ENCODE results near the gene NAALADL2. TPM values are rescaled to one million over a fixed set of nuclear protein-coding genes. Genes with fewer than 3 reads are reported as not detected.
"Not testable (repeated sequence)": the region's sequence is repeated elsewhere in the genome, so short reads cannot be mapped to it uniquely, and the experiment has no call there.

The NAALADL2 gene
- total RNA-seq, 2 experiments from 2014 or later = not detected

DNA sequence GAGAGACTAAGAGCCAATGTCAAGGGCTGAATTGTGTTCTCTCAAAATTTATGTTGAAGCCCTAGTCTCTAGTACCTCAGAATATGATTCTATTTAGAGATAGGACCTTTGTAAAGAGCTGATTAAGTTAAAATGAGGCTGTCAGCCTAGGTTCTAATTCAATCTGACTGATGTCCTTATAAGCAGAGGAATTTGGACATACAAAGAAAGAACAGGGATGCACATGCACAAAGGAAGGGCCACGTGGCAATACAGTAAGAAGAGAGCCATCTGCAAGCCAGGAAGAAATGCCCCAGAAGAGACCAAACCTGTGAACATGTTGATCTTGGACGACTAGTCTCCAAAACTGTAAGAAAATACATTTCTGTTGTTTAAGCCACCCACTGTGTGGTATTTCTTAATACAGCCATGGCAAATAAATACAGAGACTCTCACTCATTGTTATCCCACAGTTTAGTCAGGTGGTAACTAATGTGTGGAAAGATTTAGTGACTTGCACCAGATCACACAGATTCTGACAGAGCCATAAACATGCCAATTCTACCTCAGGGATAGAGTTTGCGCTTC lies 652.2 kb downstream of the NAALADL2 start:
- H3K9me3 Mint-ChIP-seq = peaks cover 11% of the 10 kb centered on the region
- no peaks in the 10 kb centered on the region for H3K4me1 Mint-ChIP-seq
- DNase-seq = no peak
- no peaks in the 10 kb centered on the region for H3K36me3 Mint-ChIP-seq (ENCODE audit: low read depth)
- ChIA-PET CTCF (no interaction called here), POLR2A (no interaction called here)
- H3K27me3 Mint-ChIP-seq = no peaks in the 10 kb centered on the region
- H3K27ac Mint-ChIP-seq = no peak overlapping the region
- no peak overlapping the region for H3K4me3 Mint-ChIP-seq

DNA sequence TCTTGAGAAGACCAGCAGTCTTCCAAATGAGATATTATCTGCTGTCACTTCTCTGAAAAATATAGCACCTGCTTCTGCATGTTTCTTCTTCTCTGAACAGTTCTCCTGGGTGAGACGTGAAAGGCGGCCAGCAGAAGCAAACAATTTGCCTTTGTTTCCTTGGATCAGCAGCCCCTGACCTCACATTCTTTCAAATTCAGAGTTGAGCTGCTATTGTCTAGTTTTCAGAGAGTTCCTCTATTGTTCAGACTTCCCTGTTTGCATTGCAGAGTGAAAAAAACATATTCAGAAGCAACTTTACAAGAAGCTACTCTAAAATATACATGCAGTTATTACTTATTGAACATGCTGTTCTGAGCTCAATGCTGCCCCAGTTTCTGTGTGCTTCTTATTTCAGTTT lies 653.6 kb downstream of the NAALADL2 start:
- ChIA-PET POLR2A (no interaction called here), CTCF (no interaction called here)
- no peak overlapping the region for H3K27ac Mint-ChIP-seq
- no peaks in the 10 kb centered on the region for H3K27me3 Mint-ChIP-seq
- H3K4me1 Mint-ChIP-seq = no peaks in the 10 kb centered on the region
- H3K36me3 Mint-ChIP-seq (ENCODE audit: low read depth) = no peaks in the 10 kb centered on the region
- no peak for DNase-seq
- H3K4me3 Mint-ChIP-seq = no peak overlapping the region
- H3K9me3 Mint-ChIP-seq = peaks cover 10% of the 10 kb centered on the region

DNA sequence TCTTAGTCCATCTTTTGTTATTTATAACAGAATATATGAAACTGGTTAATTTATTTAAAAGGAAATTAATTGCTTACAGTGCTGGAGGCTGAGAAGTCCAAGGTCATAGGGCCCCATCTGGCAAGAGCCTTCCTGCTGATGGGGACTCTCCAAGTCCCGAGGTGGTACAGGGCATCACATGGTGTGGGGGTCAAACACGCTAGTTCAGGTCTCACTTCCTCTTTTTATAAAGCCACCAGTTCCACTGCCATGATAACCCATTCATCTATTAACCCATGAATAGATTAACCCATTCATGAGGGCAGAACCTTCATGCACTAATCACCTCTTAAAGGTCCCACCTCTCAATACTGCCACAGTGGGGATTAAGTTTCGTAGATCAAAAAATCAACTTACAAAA lies 659.3 kb downstream of the NAALADL2 start:
- Mint-ChIP-seq H3K27ac (no peak overlapping the region), H3K27me3 (no peaks in the 10 kb centered on the region), H3K9me3 (no peaks in the 10 kb centered on the region), H3K36me3 (ENCODE audit: low read depth) (no peaks in the 10 kb centered on the region), H3K4me1 (no peaks in the 10 kb centered on the region), H3K4me3 (no peak overlapping the region)
- ChIA-PET CTCF (no interaction called here), POLR2A (no interaction called here)
- no peak for DNase-seq

DNA sequence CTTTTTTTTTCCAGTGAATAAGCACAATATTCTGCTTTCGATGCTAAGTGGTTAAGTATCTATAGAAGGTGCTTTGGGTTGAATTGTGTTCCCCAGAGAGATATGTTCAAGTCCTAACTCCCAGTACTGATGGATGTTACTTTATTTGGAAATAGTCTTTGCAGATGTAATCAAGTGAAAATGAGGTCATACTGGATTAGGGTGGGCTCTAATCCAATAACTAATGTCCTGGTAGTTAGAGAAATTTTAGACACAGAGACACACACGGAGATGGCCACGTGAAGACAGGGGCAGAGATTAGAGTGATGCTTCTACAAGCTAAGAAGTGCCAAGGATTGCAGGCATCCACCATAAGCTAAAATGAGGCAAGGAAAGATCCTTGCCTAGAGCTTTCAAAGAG lies 662.3 kb downstream of the NAALADL2 start:
- CTCF ChIA-PET = no interaction called here
- Mint-ChIP-seq H3K27ac (no peak overlapping the region), H3K9me3 (no peaks in the 10 kb centered on the region), H3K27me3 (no peaks in the 10 kb centered on the region), H3K4me3 (no peak overlapping the region), H3K36me3 (ENCODE audit: low read depth) (no peaks in the 10 kb centered on the region), H3K4me1 (no peaks in the 10 kb centered on the region)
- POLR2A ChIA-PET = no interaction called here
- DNase-seq = no peak

DNA sequence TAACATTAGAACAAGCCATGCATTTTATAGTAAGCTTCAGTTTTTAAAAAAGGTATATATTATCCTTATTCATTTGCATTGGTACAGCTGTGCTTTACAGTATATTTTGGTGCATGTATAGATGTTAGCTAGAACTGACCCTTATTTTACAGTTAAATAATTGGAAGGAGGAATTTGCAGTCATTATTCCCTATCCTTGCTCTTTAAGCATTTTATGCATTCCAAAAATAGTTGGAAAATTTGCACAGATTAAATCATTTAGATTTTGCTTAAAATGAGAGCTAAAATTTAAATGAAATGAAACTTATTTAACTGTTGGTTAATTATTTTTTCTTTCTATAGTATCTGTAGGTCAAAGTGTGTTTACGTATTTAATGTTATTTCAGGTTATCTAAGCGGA lies 667.1 kb downstream of the NAALADL2 start:
- Mint-ChIP-seq H3K4me1 (peaks cover 5% of the 10 kb centered on the region), H3K4me3 (no peak overlapping the region), H3K36me3 (ENCODE audit: low read depth) (no peaks in the 10 kb centered on the region), H3K27ac (no peak overlapping the region), H3K27me3 (no peaks in the 10 kb centered on the region), H3K9me3 (no peaks in the 10 kb centered on the region)
- POLR2A ChIA-PET = no interaction called here
- CTCF ChIA-PET = no interaction called here
- DNase-seq = no peak

DNA sequence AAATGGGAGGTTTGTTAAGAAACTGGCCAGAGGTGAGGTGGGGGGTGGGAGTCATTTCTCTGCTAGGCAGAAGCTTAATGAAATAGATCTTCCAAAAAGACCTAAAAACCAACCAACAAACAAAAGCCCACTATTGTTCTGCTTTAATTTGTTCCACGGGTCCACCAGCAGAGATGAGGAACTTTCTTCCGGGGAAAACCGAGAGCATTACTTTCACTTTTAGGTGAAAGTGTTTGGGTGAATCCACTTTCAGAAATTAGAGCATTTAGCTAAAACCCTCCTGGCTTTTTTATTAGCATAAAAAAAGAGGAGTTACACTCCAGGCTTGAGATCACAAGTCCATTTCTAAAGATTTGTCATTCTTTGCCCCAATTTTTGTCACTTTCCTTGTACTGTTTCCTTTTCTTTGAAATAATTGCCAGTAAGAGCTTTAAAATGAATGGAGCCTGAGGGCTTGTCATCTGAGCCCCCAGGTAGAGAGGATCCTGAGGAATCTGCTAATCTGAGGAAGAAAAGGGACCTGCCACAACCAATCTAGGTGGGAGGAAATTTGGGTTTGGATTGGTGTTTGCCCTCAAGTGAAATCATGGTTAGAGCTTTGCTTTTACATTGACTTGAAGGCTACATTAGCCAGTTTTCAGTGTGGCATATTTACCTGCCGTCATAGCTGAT lies 667.6 kb downstream of the NAALADL2 start:
- Mint-ChIP-seq H3K27me3 (no peaks in the 10 kb centered on the region), H3K4me3 (peak overlapping the region; percentile 52), H3K27ac (no peak overlapping the region), H3K36me3 (ENCODE audit: low read depth) (no peaks in the 10 kb centered on the region), H3K9me3 (no peaks in the 10 kb centered on the region), H3K4me1 (peaks cover 5% of the 10 kb centered on the region)
- DNase-seq = no peak
- CTCF ChIA-PET = no interaction called here
- POLR2A ChIA-PET = no interaction called here

DNA sequence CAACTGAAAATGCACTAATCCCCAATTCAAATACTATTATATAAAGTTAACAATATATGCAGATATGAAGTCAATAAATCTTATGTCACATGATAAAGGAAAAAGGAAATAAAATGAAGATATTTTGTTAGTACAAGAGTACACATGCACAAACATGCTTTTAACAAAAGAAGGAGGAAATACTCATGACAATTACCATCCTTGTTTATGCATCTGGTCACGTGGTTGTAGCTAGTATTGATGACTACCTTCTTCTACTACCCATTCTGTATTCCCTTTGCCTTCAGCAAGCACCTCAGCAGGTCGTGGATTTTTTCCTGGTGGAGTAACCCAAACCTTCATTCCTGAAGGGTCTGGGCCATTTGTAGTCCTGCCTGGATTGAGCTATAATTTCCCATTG lies 669.6 kb downstream of the NAALADL2 start:
- CTCF ChIA-PET; H3K36me3 Mint-ChIP-seq (ENCODE audit: low read depth); H3K4me3 Mint-ChIP-seq; H3K27me3 Mint-ChIP-seq; H3K4me1 Mint-ChIP-seq; DNase-seq; H3K27ac Mint-ChIP-seq; H3K9me3 Mint-ChIP-seq; POLR2A ChIA-PET: not testable (repeated sequence)

DNA sequence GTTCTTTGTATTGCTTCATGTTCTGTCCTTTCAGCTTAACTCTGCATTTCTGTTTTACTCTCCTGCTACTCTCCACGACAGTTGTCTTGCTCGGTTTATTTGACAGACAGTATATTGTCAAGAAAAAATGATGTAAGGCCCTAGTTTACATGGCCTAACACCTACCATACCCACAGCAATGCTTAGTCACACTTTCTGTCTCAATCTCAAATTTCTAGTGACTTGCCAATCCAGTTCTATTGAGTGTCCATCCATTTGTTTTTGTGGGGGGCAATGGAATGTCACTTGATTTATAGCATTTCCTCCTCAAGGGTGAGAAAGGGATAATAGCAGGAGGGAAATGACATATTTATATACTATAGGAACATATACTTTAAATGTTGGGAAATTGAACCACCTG lies 676.2 kb downstream of the NAALADL2 start:
- no peak overlapping the region for H3K4me3 Mint-ChIP-seq
- ChIA-PET CTCF (no interaction called here), POLR2A (no interaction called here)
- no peak for DNase-seq
- no peaks in the 10 kb centered on the region for H3K27me3 Mint-ChIP-seq
- no peaks in the 10 kb centered on the region for H3K36me3 Mint-ChIP-seq (ENCODE audit: low read depth)
- H3K27ac Mint-ChIP-seq = no peak overlapping the region
- H3K4me1 Mint-ChIP-seq = no peaks in the 10 kb centered on the region
- H3K9me3 Mint-ChIP-seq = peaks cover 2% of the 10 kb centered on the region

DNA sequence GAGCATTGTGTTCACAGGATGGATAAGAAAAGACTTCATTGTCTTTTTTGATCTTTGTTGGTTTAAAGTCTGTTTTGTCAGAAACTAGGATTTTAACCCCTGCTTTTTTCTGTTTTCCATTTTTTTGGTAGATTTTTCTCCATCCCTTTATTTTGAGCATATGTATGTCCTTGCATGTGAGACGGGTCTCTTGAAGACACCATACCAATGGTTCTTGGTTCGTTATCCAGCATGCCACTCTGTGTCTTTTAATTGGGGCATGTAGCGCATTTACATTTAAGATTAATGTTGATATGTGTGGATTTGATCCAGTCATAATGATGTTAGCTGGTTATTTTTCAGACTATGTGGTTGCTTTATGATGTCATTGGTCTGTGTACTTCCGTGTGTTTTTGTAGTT lies 687.0 kb downstream of the NAALADL2 start:
- Mint-ChIP-seq H3K4me3 (no peak overlapping the region), H3K36me3 (ENCODE audit: low read depth) (no peaks in the 10 kb centered on the region), H3K27ac (no peak overlapping the region), H3K27me3 (no peaks in the 10 kb centered on the region), H3K4me1 (no peaks in the 10 kb centered on the region), H3K9me3 (peaks cover 2% of the 10 kb centered on the region)
- no peak for DNase-seq
- ChIA-PET POLR2A (no interaction called here), CTCF (no interaction called here)

DNA sequence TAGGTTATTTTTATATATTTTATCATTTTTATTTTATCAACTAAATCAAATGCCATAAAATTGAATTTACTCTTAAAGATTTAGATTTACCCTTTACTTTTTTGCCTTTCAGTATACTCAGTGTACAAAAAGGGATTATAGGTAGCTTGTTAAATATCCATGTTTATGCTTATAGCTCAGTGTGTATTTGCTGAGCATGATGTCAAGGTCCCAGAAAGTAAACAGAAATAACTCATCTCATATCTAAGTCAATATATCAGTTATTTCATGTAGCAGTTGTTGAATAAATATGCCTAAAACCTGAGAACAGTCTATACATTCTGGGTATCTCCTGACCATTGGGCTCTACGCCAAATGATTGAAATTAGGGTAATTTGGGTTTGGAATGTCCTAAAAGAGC lies 693.8 kb downstream of the NAALADL2 start:
- no peaks in the 10 kb centered on the region for H3K27me3 Mint-ChIP-seq
- H3K4me3 Mint-ChIP-seq = no peak overlapping the region
- DNase-seq = no peak
- peaks cover 2% of the 10 kb centered on the region for H3K9me3 Mint-ChIP-seq
- no peaks in the 10 kb centered on the region for H3K36me3 Mint-ChIP-seq (ENCODE audit: low read depth)
- H3K4me1 Mint-ChIP-seq = no peaks in the 10 kb centered on the region
- H3K27ac Mint-ChIP-seq = no peak overlapping the region
- POLR2A ChIA-PET = no interaction called here
- CTCF ChIA-PET = no interaction called here

DNA sequence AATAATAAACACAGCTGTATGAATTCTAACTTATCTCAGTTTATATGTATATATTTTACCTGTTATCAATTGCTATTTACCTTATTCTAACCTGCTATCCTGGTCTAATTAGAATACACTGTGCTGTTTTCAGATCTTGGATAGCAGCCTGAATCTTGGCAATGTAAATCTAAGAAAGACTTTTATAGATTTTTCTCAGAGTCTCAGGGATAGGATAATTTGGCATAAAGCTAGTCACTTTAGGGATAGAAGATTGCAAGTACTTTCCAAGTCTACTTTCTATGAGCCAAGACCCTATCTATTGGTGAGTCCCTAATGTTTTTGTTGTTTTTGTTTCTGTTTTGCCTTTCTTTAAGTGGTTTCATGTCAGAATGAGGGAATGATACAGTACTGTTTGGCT lies 695.7 kb downstream of the NAALADL2 start:
- Mint-ChIP-seq H3K27me3 (no peaks in the 10 kb centered on the region), H3K4me3 (no peak overlapping the region), H3K27ac (no peak overlapping the region), H3K36me3 (ENCODE audit: low read depth) (no peaks in the 10 kb centered on the region), H3K9me3 (peaks cover 5% of the 10 kb centered on the region), H3K4me1 (no peaks in the 10 kb centered on the region)
- DNase-seq = no peak
- ChIA-PET CTCF (interaction anchor here (0.6 kb wide), 1 partner anchor 662 kb away, joined by 3 read pairs; no protein-coding TSS in a partner anchor), POLR2A (no interaction called here)

DNA sequence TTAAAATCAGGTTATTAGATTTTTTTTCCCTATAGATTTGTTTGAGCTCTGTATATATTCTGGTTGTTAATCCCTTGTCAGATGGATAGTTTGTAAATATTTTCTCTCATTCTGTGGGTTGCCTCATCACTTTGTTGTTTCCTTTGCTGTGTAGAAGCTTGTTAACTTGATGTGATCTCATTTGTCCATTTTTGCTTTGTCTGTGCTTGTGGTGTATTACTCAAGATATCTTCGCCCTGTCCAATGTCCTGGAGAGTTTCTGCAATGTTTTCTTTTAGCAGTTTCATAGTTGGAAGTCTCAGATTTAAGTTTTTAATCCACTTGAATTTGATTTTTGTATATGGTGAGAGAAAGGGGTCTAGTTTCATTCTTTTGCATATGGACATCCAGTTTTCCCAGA lies 699.1 kb downstream of the NAALADL2 start:
- no peak for DNase-seq
- Mint-ChIP-seq H3K4me3 (no peak overlapping the region), H3K36me3 (ENCODE audit: low read depth) (no peaks in the 10 kb centered on the region), H3K27me3 (no peaks in the 10 kb centered on the region), H3K4me1 (no peaks in the 10 kb centered on the region), H3K9me3 (peaks cover 5% of the 10 kb centered on the region), H3K27ac (no peak overlapping the region)
- CTCF ChIA-PET = no interaction called here
- POLR2A ChIA-PET = no interaction called here

DNA sequence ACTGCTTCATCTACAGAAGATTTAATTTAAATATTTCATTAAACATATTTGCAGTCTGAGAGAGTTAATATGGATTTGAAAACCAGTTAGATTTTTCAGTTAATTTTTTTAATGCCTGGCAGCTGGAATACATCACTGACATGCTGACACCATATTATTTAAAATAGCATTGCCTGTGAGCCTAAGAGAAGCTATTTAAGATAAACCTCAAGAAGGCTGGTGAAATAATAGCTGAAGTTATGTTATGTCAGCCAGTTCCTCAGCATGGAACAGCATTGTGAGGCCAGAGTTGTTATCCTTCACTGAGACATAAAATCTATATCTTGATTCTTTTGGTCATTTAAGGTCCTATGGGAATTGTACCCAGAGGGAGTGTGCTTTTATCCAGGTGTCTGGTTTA lies 705.2 kb downstream of the NAALADL2 start:
- CTCF ChIA-PET = no interaction called here
- Mint-ChIP-seq H3K27me3 (no peaks in the 10 kb centered on the region), H3K4me1 (no peaks in the 10 kb centered on the region), H3K4me3 (no peak overlapping the region), H3K9me3 (no peaks in the 10 kb centered on the region), H3K36me3 (ENCODE audit: low read depth) (no peaks in the 10 kb centered on the region), H3K27ac (no peak overlapping the region)
- DNase-seq = no peak
- POLR2A ChIA-PET = no interaction called here

DNA sequence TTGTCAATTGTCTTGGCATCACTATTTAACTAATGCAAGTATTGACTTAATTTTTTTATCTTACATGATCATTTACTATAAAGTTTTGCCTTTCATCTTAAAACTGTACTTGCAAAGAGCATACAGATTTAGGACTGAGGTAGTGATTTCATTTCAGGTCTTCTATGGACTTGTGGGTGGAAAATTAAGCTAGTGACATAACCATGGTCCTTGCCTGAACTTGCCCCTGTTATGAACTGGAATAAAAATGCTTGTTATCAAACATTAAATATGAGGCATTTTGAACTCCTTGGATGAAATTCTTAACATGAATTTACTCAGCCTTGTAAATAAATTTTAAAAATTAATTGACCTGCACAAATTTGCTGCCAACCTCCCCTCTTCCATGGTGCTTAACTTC lies 712.0 kb downstream of the NAALADL2 start:
- H3K36me3 Mint-ChIP-seq (ENCODE audit: low read depth) = no peaks in the 10 kb centered on the region
- ChIA-PET POLR2A (no interaction called here), CTCF (no interaction called here)
- DNase-seq = no peak
- no peaks in the 10 kb centered on the region for H3K4me1 Mint-ChIP-seq
- H3K4me3 Mint-ChIP-seq = no peak overlapping the region
- no peaks in the 10 kb centered on the region for H3K9me3 Mint-ChIP-seq
- no peak overlapping the region for H3K27ac Mint-ChIP-seq
- no peaks in the 10 kb centered on the region for H3K27me3 Mint-ChIP-seq
